HG03342 (cell line): ENCODE measurements around the gene WDR82.

Experiments used
- ATAC-seq: cut with Tn5 transposase; IDR thresholded peaks from one replicate; pipeline ENCODE4 v1.9.1; 2021; ENCODE audit warnings: mild to moderate bottlenecking, moderate library complexity; ENCODE audit not compliant: unreplicated experiment

WDR82 gene

GRCh38 chr3:52240059-52240885 lies 38.2 kb downstream of the WDR82 start:
- ATAC-seq: no peak

DNA sequence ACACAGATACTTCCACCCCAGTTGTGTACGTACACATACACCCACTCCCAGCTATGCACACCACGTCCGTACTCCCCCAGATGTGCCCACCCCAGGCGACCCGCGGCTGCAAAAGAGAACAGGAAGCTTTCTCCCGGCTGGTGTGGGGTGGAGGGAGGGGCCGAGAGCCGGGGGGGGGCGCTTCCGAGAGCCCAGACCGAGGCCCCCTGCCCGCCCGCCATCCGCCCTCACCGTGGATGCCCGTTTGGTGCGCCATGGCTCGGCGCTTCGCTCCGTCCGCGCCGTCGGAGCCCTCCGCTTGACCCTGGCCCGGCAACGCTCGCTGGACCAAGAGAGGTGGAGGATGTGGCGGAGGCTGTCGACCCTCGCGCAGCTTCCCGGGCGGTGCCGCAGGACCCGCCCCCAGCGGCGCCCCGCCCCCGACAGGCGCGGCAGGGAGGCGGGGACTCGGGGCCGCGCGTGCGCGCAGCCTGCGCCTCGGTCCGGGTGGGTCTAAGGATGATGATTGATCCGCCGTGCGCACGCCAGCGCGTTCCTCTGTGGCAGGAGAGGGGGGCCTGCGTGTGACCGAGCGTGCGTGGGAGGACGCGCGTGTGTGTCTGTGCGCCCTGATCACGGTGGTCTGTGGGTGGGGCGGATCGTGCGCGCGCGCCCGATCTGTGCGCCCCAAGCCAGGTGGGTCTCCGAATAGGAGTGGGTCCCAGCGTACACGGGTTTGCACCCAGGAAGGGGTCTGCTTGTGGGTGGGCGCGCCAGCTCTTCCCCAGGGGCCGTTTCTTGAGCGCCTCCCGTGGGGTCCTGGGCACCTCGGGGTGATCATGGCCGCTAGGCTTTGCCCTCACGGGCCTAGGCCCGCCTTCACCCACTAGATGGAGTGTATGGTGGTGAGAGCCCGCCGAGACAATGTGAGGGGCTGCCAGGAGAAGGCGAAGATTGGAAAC lies 39.4 kb downstream of the WDR82 start, which contains the start of gene TWF2:
TWF2 (minus strand) TSS at position 398 of the 941 bp plus-strand sequence; CDS start at position 256, 142 bp downstream.
- ATAC-seq: peak; percentile 76

GRCh38 chr3:52238193-52238760 lies 40.2 kb downstream of the WDR82 start:
- ATAC-seq: no peak

DNA sequence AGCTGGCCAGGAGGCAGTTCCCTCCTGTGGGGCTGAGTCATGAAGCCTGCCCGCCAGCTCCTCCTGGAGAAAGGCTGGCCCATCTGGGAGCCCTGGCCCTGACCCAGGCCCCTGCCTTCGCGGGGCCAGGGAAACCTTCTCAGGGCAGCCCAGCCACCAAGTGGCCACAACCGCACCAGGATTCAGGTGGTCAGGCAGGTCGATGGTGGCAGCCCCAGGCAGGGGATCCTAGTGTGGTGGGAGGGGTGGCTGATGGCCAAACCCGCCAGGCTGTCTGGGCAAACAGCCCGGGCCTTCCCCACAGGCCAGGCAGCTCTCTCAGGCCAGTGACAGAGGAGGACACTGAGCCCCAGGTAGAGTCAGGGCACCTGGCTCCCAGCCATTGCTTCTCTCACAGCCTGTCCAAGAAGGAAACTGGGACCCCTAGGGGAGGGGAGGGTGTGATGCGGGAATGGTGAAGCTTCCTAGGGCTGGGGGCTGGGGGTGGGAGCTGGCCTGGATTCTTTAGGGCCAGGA lies 40.7 kb downstream of the WDR82 start:
- no peak for ATAC-seq

DNA sequence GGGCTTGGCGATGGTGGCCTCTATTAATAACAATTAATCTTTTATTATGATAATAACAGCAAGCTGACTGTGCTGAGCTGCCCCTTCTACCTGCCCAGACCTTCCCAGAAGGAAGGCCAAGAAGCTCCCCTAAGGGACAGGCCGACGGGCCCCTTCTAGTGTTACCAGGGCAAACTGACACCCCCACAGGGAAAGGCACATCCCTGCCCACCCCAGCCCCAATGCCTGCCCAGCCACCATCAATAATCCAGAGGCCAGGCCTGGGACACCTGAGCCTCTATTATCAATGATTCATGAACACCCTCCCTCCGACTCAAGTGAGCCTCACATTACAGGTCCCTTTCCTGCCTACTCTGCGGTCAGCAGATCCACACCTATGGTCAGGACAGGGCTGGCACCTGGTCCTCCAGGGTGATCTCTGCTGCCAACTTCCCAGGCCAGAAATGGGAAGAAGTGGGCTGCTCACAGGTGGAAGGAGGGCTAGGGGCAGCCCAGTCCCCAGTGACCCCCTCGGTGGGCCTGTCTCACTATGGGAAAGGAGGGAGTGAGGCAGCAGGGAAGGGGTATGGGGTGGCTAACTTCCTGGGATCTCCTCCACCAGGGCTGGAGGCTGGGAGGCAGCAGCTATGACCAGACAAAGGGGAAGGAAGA lies 41.3 kb downstream of the WDR82 start:
- ATAC-seq: no peak

GRCh38 chr3:52236424-52236886 lies 42.0 kb downstream of the WDR82 start:
- no peak for ATAC-seq

DNA sequence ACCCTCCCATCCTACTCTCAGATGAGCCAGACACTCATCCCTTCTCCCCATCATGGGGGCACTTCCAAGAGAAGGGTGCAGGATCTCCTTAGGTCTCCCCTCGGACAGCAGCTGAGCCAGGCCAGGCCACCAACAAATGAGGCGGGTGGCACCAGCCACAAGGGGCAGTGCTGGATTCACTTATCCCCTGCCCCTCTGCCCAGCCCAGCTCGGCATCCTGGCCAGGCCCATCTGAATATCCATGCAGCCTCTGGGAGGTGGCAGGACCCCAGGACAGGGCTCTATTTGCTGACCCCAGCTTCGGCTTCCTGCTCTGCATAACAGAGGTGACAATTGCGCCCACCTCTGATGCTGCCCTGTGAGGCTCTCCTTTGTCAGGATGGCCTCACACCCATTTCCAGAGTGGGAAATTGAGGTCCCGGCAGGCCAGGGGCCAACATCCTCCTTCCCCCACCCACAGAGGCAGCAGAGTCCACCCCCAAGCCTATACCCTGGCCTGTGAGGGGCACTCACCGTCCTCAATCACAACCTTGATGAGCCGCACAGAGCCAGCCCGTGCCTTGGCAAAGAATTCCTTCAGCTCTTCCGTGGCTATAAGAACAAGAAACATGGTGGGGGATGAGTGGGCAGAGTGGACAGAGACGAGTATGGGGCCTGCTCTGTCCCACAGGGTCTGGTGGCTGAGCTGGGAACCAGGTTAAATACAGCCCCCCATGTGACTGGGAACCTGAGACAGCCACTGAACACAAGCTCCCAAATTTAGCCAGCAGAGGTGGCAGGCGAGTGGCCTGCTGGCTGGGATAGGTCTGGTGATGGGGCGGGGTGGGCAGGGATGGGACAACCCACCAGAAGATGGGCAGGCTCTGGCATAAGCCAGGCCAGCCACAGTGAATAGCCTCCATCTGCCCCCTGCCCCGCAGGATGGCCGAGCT lies 43.7 kb downstream of the WDR82 start:
- no peak for ATAC-seq

DNA sequence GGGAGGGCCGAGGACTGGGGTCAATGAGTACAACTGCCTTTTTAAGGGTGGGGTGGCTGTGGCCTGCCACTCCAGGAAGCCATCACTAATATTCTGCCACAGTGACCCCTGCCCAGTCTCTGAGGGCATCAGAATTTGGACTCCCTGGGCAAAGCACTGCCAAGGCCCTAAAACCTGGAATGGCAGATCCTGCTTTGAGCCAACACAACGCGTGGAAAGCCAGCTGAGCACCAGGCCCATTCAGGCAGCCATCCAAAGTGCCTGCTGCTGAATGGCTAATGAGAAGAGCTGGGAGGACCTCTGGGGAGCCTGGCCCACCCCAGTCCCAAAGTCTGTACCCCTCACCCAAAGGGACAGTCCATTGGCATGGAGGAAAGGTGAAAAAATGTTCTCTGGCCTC lies 44.5 kb downstream of the WDR82 start:
- no peak for ATAC-seq

- ATAC-seq: no peak
Observed at GRCh38 chr3:52233108-52233591, 45.3 kb downstream of the WDR82 start.

DNA sequence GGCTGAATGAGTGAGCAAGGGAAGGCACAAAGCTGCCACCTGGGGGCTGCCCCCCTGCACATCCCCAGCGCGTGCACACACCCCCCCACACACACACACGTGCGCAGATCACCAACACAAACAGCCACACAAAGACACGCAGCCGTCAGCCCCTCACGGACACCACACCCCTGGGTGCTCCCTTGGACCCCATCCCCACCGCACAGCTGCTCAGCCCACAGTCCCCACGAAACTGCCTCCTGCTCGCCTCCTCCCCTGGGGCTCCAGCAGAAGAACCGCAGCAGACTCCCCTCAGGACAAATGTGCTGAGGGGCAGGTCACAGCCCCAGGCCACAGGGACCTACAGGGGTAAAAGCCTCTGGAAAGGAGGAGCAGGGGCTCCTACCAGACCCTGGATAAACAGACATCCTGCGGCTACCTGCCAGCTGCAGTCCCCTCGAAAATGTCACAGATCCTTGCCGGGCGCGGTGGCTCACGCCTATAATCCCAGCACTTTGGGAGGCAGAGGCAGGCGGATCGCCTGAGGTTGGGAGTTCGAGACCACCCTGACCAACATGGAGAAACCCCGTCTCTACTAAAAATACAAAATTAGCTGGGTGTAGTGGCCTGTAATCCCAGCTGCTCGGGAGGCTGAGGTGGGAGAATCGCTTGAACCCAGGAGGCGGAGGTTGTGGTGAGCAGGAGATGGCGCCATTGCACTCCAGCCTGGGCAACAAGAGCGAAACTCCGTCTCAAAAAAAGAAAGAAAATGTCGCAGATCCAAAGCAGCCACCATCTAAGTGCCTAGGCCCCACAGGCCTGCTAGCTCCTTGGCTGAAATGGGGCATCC lies 46.0 kb downstream of the WDR82 start:
- ATAC-seq: no peak

- ATAC-seq: no peak
Observed at GRCh38 chr3:52231502-52232278, 46.8 kb downstream of the WDR82 start.

GRCh38 chr3:52230889-52231499 lies 47.5 kb downstream of the WDR82 start:
- no peak for ATAC-seq

DNA sequence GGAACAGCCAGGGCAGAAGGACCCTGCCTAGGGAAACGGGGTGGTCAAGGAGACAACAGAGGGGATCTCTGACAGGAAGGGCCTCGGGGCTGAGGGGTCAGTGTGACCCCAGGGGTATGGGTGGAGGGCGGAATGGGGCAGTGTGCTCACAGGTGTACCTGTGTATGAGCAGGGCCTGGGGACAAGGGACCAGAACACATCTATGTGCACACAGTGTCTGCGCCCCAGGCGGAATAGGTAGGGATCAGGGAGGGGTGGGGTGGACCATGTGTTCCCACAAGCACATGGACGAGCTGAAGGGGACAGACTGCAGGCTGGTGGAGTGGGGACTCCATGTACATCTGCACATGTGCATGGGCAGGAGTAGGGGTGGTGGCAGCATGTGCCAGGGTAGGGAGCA lies 48.0 kb downstream of the WDR82 start:
- ATAC-seq: no peak

- no peak for ATAC-seq
Observed at GRCh38 chr3:52229656-52230055, 48.8 kb downstream of the WDR82 start.

GRCh38 chr3:52228751-52229291 lies 49.6 kb downstream of the WDR82 start:
- no peak for ATAC-seq

GRCh38 chr3:52228266-52228665 lies 50.2 kb downstream of the WDR82 start:
- ATAC-seq: no peak

GRCh38 chr3:52227766-52228165 lies 50.7 kb downstream of the WDR82 start:
- no peak for ATAC-seq
